Mesothelial cell of epicardium (in vitro differentiated cells): ENCODE measurements around the gene PRDM16. TPM values are rescaled to one million over a fixed set of nuclear protein-coding genes. Genes with fewer than 3 reads are reported as not detected.
A peak's percentile ranks its signal among the peaks of the same experiment; 100 is the strongest.

Experiments used
- DNase-seq, 2 experiments: peaks; one replicate each; pipeline ENCODE4 v3.0.0; 2021; ENCODE audit warnings: low spot score in 2 of 2; ENCODE audit not compliant: unreplicated experiment in 2 of 2
- H3K27ac Mint-ChIP-seq: 2 replicates; pipeline ENCODE4 v1.8.0; 2021; ENCODE audit warnings: mixed read lengths
- H3K27me3 Mint-ChIP-seq: 2 replicates; pipeline ENCODE4 v1.8.0; 2021; ENCODE audit warnings: low read depth, mixed read lengths
- H3K36me3 Mint-ChIP-seq: 2 replicates; pipeline ENCODE4 v1.8.0; 2021; ENCODE audit warnings: mixed read lengths
- H3K4me1 Mint-ChIP-seq: 2 replicates; pipeline ENCODE4 v1.8.0; 2021; ENCODE audit warnings: mixed read lengths
- H3K4me3 Mint-ChIP-seq: 2 replicates; pipeline ENCODE4 v1.8.0; 2021; ENCODE audit warnings: mild to moderate bottlenecking, moderate library complexity, mixed read lengths
- H3K9me3 Mint-ChIP-seq: 2 replicates; pipeline ENCODE4 v1.8.0; 2021; ENCODE audit warnings: mixed read lengths
- CTCF ChIP-seq: fragments of 200-600 bp; sonication (generic); IDR thresholded peaks from one replicate; pipeline ENCODE4 v1.5.0; 2021; ENCODE audit warnings: antibody characterized with exemption; ENCODE audit not compliant: unreplicated experiment
- microRNA-seq: library from miRNA; unstranded; fragments of <30 nt; microRNA quantifications from one replicate; pipeline ENCODE4 v1.2.0, GENCODE V29; 2021; ENCODE audit warnings: inconsistent platforms, mixed read lengths
- total RNA-seq: library from RNA; stranded (reverse); gene quantifications from 3 replicates; pipeline ENCODE4 v1.2.1, GENCODE V29; 2021

The PRDM16 gene
- total RNA-seq, 1 donor from 2014 or later: 1.4 TPM

GRCh38 chr1:3481836-3482375 lies 412.9 kb downstream of the PRDM16 start:
- no peak for TF ChIP-seq CTCF
- Mint-ChIP-seq H3K36me3 (peaks cover 17% of the 10 kb centered on the region), H3K9me3 (peaks cover 17% of the 10 kb centered on the region), H3K4me3 (no peak overlapping the region), H3K4me1 (no peaks in the 10 kb centered on the region), H3K27me3 (no peaks in the 10 kb centered on the region), H3K27ac (no peak overlapping the region)
- no peak for DNase-seq

- no peaks in the 10 kb centered on the region for H3K4me1 Mint-ChIP-seq
These were observed 413.4 kb downstream of the PRDM16 start for GRCh38 chr1:3482378-3482849.

GRCh38 chr1:3483380-3483779 lies 414.4 kb downstream of the PRDM16 start:
- H3K4me1 Mint-ChIP-seq: no peaks in the 10 kb centered on the region
- no peak overlapping the region for H3K4me3 Mint-ChIP-seq
- peaks cover 28% of the 10 kb centered on the region for H3K9me3 Mint-ChIP-seq
- TF ChIP-seq CTCF: no peak
- no peak overlapping the region for H3K27ac Mint-ChIP-seq
- H3K36me3 Mint-ChIP-seq: peaks cover 26% of the 10 kb centered on the region
- DNase-seq: no peak
- no peaks in the 10 kb centered on the region for H3K27me3 Mint-ChIP-seq

More at GRCh38 chr1:3482378-3482849, 413.4 kb downstream of the PRDM16 start:
- Mint-ChIP-seq H3K4me3 (no peak overlapping the region), H3K27me3 (no peaks in the 10 kb centered on the region), H3K27ac (no peak overlapping the region), H3K36me3 (peaks cover 20% of the 10 kb centered on the region), H3K9me3 (peaks cover 20% of the 10 kb centered on the region)
- TF ChIP-seq CTCF: no peak
- DNase-seq: no peak

- H3K4me3 Mint-ChIP-seq: no peak overlapping the region
- TF ChIP-seq CTCF: peak; percentile 65
- peaks cover 31% of the 10 kb centered on the region for H3K36me3 Mint-ChIP-seq
- no peak overlapping the region for H3K27ac Mint-ChIP-seq
- H3K9me3 Mint-ChIP-seq: peaks cover 34% of the 10 kb centered on the region
- no peaks in the 10 kb centered on the region for H3K27me3 Mint-ChIP-seq
- H3K4me1 Mint-ChIP-seq: no peaks in the 10 kb centered on the region
- peak in 1 of 2 experiments; percentile 62 for DNase-seq
These were observed 414.9 kb downstream of the PRDM16 start for GRCh38 chr1:3483801-3484444.

GRCh38 chr1:3485016-3485415 lies 416.0 kb downstream of the PRDM16 start:
- Mint-ChIP-seq H3K36me3 (peaks cover 37% of the 10 kb centered on the region), H3K4me3 (no peak overlapping the region), H3K27me3 (no peaks in the 10 kb centered on the region)

More at GRCh38 chr1:3485016-3485415, 416.0 kb downstream of the PRDM16 start:
- no peaks in the 10 kb centered on the region for H3K4me1 Mint-ChIP-seq
- no peak overlapping the region for H3K27ac Mint-ChIP-seq
- peaks cover 36% of the 10 kb centered on the region for H3K9me3 Mint-ChIP-seq
- TF ChIP-seq CTCF: no peak
- no peak for DNase-seq

Small RNAs within 50 kb of the gene (microRNA-seq; reads per million reads assigned to microRNA genes)
- gene MIR4251: not detected

Other genes with a start within 250 kb of the PRDM16 start
- not detected in 3 replicates for gene ACTRT2, start 47.7 kb upstream of the PRDM16 start, total RNA-seq